Measurements from ENCODE around the gene PARVB. TPM values are rescaled to one million over a fixed set of nuclear protein-coding genes. Genes with fewer than 3 reads are reported as not detected.

The PARVB gene
- total and polyA plus RNA-seq, 2 donors (not counting 1 experiment from before 2014, with no cell fraction given) = 12.1 to 47.3 TPM

GRCh38 chr22:44192098-44192815 lies 168.2 kb downstream of the PARVB start:
- Histone ChIP-seq H3K36me3 (ENCODE audit: control insufficient read depth, insufficient read depth, low read length) (no peaks in the 10 kb centered on the region), H4K20me1 (ENCODE audit: control insufficient read depth, extremely low read depth, insufficient read depth, low read length) (no peaks in the 10 kb centered on the region), H3K9me3 (ENCODE audit: control insufficient read depth, insufficient read depth, low read depth, low read length) (no peaks in the 10 kb centered on the region), H3K4me3 (replicated peaks in 1 of 4; ENCODE audit: control extremely low read depth in 1 of 4, insufficient read depth in 1 of 4, low read depth in 3 of 4, low read length in 4 of 4) (no peak overlapping the region), H3K79me2 (ENCODE audit: control insufficient read depth, insufficient read depth, low read length) (no peaks in the 10 kb centered on the region), H3K4me1 (ENCODE audit: control insufficient read depth, extremely low read depth, insufficient read depth, low read length) (no peaks in the 10 kb centered on the region), H2AFZ (ENCODE audit: low read length) (no peak overlapping the region), H3K27ac (ENCODE audit: insufficient read depth, low read length) (no peak overlapping the region), H3K4me2 (ENCODE audit: extremely low read depth, insufficient read depth, low read length) (no peak overlapping the region), H3K9ac (ENCODE audit: insufficient read depth, low read length) (no peak overlapping the region), H3K27me3 (ENCODE audit: control insufficient read depth, insufficient read depth, low read length) (peaks cover 4% of the 10 kb centered on the region)
- DNase-seq (ENCODE audit: low read depth in 2 of 2) = peak in 1 of 2 donors; percentile 7
- TF ChIP-seq, protein P1, sequence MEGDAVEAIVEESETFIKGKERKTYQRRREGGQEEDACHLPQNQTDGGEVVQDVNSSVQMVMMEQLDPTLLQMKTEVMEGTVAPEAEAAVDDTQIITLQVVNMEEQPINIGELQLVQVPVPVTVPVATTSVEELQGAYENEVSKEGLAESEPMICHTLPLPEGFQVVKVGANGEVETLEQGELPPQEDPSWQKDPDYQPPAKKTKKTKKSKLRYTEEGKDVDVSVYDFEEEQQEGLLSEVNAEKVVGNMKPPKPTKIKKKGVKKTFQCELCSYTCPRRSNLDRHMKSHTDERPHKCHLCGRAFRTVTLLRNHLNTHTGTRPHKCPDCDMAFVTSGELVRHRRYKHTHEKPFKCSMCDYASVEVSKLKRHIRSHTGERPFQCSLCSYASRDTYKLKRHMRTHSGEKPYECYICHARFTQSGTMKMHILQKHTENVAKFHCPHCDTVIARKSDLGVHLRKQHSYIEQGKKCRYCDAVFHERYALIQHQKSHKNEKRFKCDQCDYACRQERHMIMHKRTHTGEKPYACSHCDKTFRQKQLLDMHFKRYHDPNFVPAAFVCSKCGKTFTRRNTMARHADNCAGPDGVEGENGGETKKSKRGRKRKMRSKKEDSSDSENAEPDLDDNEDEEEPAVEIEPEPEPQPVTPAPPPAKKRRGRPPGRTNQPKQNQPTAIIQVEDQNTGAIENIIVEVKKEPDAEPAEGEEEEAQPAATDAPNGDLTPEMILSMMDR (conservative IDR thresholded peaks at IDR 0.05 in 1 of 2, IDR thresholded peaks at IDR 0.05 in 1 of 2; ENCODE audit: low read depth in 1 of 2, low read length in 2 of 2) = no peak
- no peak for TF ChIP-seq EZH2 (IDR thresholded peaks at IDR 0.05; ENCODE audit: low read length, missing control alignments)

- Histone ChIP-seq H3K9me3 (ENCODE audit: control insufficient read depth, insufficient read depth, low read depth, low read length) (no peaks in the 10 kb centered on the region), H3K27ac (ENCODE audit: insufficient read depth, low read length) (no peak overlapping the region), H3K9ac (ENCODE audit: insufficient read depth, low read length) (no peak overlapping the region), H3K4me3 (replicated peaks in 1 of 4; ENCODE audit: control extremely low read depth in 1 of 4, insufficient read depth in 1 of 4, low read depth in 3 of 4, low read length in 4 of 4) (no peak overlapping the region), H3K27me3 (ENCODE audit: control insufficient read depth, insufficient read depth, low read length) (peaks cover 4% of the 10 kb centered on the region), H3K4me1 (ENCODE audit: control insufficient read depth, extremely low read depth, insufficient read depth, low read length) (no peaks in the 10 kb centered on the region), H3K79me2 (ENCODE audit: control insufficient read depth, insufficient read depth, low read length) (no peaks in the 10 kb centered on the region), H3K4me2 (ENCODE audit: extremely low read depth, insufficient read depth, low read length) (no peak overlapping the region), H3K36me3 (ENCODE audit: control insufficient read depth, insufficient read depth, low read length) (no peaks in the 10 kb centered on the region), H2AFZ (ENCODE audit: low read length) (no peak overlapping the region), H4K20me1 (ENCODE audit: control insufficient read depth, extremely low read depth, insufficient read depth, low read length) (no peaks in the 10 kb centered on the region)
- TF ChIP-seq EZH2 (IDR thresholded peaks at IDR 0.05; ENCODE audit: low read length, missing control alignments) = no peak
- TF ChIP-seq, protein P1 (conservative IDR thresholded peaks at IDR 0.05 in 1 of 2, IDR thresholded peaks at IDR 0.05 in 1 of 2; ENCODE audit: low read depth in 1 of 2, low read length in 2 of 2) = no peak
- DNase-seq (ENCODE audit: low read depth in 2 of 2) = no peak
These were observed 168.9 kb downstream of the PARVB start for GRCh38 chr22:44192816-44193534.

GRCh38 chr22:44193535-44193891 lies 169.4 kb downstream of the PARVB start:
- H3K4me2 ChIP-seq (ENCODE audit: extremely low read depth, insufficient read depth, low read length) = no peak overlapping the region
- no peak overlapping the region for H3K27ac ChIP-seq (ENCODE audit: insufficient read depth, low read length)
- no peak overlapping the region for H3K4me3 ChIP-seq (replicated peaks in 1 of 4; ENCODE audit: control extremely low read depth in 1 of 4, insufficient read depth in 1 of 4, low read depth in 3 of 4, low read length in 4 of 4)
- TF ChIP-seq, protein P1 (conservative IDR thresholded peaks at IDR 0.05 in 1 of 2, IDR thresholded peaks at IDR 0.05 in 1 of 2; ENCODE audit: low read depth in 1 of 2, low read length in 2 of 2) = no peak
- no peak for TF ChIP-seq EZH2 (IDR thresholded peaks at IDR 0.05; ENCODE audit: low read length, missing control alignments)
- no peak for DNase-seq (ENCODE audit: low read depth in 2 of 2)
- no peak overlapping the region for H3K9ac ChIP-seq (ENCODE audit: insufficient read depth, low read length)
- H3K4me1 ChIP-seq (ENCODE audit: control insufficient read depth, extremely low read depth, insufficient read depth, low read length) = no peaks in the 10 kb centered on the region
- H2AFZ ChIP-seq (ENCODE audit: low read length) = no peak overlapping the region
- no peaks in the 10 kb centered on the region for H4K20me1 ChIP-seq (ENCODE audit: control insufficient read depth, extremely low read depth, insufficient read depth, low read length)
- H3K9me3 ChIP-seq (ENCODE audit: control insufficient read depth, insufficient read depth, low read depth, low read length) = no peaks in the 10 kb centered on the region
- H3K27me3 ChIP-seq (ENCODE audit: control insufficient read depth, insufficient read depth, low read length) = peaks cover 4% of the 10 kb centered on the region
- no peaks in the 10 kb centered on the region for H3K79me2 ChIP-seq (ENCODE audit: control insufficient read depth, insufficient read depth, low read length)
- H3K36me3 ChIP-seq (ENCODE audit: control insufficient read depth, insufficient read depth, low read length) = no peaks in the 10 kb centered on the region
